HG03558 (cell line): ENCODE data around the gene RNF208.
A peak's percentile ranks its signal among the peaks of the same experiment; 100 is the strongest.

Experiments used
- ATAC-seq: cut with Tn5 transposase; IDR thresholded peaks from one replicate; pipeline ENCODE4 v1.9.1; 2021; ENCODE audit warnings: moderate number of reproducible peaks; ENCODE audit not compliant: unreplicated experiment; ENCODE audit errors: extremely low read depth

Gene RNF208

GRCh38 chr9:137215196-137215986 lies 6.6 kb downstream of the RNF208 start:
- ATAC-seq, result no peak

GRCh38 chr9:137214620-137215019 lies 7.4 kb downstream of the RNF208 start:
- no peak for ATAC-seq

GRCh38 chr9:137213160-137214060 lies 8.6 kb downstream of the RNF208 start:
- ATAC-seq, result no peak

- no peak for ATAC-seq
These were observed 9.5 kb downstream of the RNF208 start for GRCh38 chr9:137212520-137212919.

- ATAC-seq, result no peak
These were observed 10.5 kb downstream of the RNF208 start for GRCh38 chr9:137211532-137211931.

- ATAC-seq, result no peak
These were observed 15.4 kb downstream of the RNF208 start for GRCh38 chr9:137206602-137207001.

GRCh38 chr9:137205126-137206069 lies 16.6 kb downstream of the RNF208 start, which contains the start of the genes NDOR1 and TMEM203:
Gene NDOR1, plus strand, starts transcription at chr9:137205700. Its CDS starts 78 bp downstream, at chr9:137205778.
Gene TMEM203, minus strand, starts transcription at chr9:137205648. Its CDS starts 234 bp downstream, at chr9:137205414.
- no peak for ATAC-seq

- ATAC-seq, result no peak
These were observed 17.3 kb downstream of the RNF208 start for GRCh38 chr9:137204731-137205125.

- ATAC-seq, result no peak
These were observed 19.1 kb downstream of the RNF208 start for GRCh38 chr9:137202966-137203365.

- ATAC-seq, result no peak
These were observed 20.7 kb downstream of the RNF208 start for GRCh38 chr9:137201205-137201868.

GRCh38 chr9:137200311-137201204 lies 21.5 kb downstream of the RNF208 start, which contains the start of gene TPRN:
Gene TPRN, minus strand, starts transcription at chr9:137200741. Its CDS starts 30 bp downstream, at chr9:137200711.
- ATAC-seq, result peak; percentile 56

- ATAC-seq, result no peak
These were observed 22.5 kb downstream of the RNF208 start for GRCh38 chr9:137199411-137200121.

GRCh38 chr9:137198902-137199283 lies 23.1 kb downstream of the RNF208 start:
- ATAC-seq, result no peak

- no peak for ATAC-seq
These were observed 23.8 kb downstream of the RNF208 start for GRCh38 chr9:137198051-137198901.

GRCh38 chr9:137195525-137196220 lies 26.4 kb downstream of the RNF208 start:
- no peak for ATAC-seq

- ATAC-seq, result no peak
These were observed 27.1 kb downstream of the RNF208 start for GRCh38 chr9:137194909-137195308.
